HG03439 (cell line): ENCODE measurements around the gene ZFPM1.
"Not testable (repeated sequence)": the region's sequence is repeated elsewhere in the genome, so short reads cannot be mapped to it uniquely, and the experiment has no call there.

Experiments used
- ATAC-seq: cut with Tn5 transposase; IDR thresholded peaks from one replicate; pipeline ENCODE4 v1.9.1; 2021; ENCODE audit warnings: mild to moderate bottlenecking, moderate library complexity; ENCODE audit not compliant: unreplicated experiment

The ZFPM1 gene

DNA sequence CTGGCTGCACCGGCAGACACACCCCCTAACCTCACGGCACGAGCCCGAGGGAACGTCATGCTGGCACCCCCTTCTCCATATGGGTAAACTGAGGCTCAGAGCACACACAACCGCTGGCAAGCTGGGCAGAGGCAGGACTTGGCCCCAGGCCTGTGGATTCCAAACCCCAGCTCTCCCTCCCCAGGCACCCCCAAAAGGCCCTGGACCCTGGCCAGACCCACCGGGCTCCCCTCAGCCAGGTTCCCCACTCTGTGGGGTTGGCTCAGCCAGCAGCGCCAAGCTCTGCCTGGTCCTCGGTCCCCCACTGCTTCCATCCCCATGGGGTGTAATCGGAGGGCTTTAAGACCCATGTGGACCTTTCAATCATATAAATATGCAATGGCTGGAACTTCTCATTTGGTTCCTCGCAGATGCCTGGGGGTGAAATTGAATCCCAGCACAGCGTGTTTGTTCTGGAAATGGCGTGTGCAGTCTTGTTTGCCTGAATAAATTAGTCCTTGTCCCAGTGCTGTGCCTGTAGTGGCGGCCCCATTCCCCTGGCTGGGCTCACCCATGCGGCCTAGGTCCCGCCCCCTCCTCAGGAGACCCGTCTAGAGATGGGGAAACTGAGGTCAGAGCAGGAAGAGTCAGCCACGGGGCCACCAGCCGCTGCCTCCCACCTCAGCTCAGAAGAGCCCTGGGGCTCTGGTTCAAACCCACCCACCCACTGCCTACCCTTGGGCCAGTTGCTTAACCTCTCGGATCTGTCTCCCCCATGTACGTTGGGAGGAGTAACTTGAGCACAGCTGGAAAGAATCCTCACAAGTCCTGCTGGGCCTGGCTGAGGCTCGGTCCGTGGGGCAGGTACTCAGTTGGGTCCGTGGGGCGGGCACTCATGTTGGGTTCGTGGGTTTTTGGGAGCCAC, 57.3 kb downstream of the ZFPM1 start:
- ATAC-seq, result no peak

DNA sequence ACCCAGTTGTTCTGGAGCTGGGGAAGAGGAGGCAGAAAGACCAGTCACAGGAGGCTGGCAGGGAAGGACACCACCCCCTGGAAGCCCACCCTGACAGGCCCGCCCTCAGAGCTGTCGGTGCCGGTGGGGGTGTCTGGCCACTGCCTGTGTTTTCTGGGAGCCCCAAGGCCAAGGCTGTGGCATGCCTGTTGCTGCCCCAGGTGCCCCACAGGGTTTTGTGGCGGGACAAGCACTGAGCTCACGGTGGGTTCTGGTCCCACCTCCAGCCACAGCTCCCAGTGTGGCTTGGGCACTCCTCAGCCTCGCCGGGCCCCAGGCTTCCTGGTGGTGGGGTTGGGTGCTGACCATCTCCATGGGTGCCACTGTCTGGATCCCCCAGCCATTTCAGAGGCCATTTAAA, 58.0 kb downstream of the ZFPM1 start:
- ATAC-seq, result no peak

DNA sequence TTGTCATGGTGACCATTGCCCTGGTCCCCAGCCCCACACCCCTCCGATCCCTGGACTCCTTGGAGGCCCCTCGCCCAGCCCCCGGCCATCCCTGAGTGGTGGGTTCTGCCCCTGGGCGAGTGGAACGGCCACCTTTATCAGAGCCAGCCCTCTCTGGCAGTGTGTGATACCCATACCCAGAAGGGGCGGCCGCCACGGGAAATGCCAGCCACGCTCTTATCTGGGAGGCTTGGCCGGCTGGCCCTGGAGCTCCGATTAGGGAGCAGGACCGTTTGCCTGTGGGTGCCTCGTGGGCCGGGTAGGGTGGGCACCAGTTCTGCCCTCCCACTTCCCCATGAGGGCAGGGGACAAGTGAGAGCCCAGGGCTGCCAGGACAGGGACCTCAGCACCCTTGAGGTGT, 58.8 kb downstream of the ZFPM1 start:
- no peak for ATAC-seq

DNA sequence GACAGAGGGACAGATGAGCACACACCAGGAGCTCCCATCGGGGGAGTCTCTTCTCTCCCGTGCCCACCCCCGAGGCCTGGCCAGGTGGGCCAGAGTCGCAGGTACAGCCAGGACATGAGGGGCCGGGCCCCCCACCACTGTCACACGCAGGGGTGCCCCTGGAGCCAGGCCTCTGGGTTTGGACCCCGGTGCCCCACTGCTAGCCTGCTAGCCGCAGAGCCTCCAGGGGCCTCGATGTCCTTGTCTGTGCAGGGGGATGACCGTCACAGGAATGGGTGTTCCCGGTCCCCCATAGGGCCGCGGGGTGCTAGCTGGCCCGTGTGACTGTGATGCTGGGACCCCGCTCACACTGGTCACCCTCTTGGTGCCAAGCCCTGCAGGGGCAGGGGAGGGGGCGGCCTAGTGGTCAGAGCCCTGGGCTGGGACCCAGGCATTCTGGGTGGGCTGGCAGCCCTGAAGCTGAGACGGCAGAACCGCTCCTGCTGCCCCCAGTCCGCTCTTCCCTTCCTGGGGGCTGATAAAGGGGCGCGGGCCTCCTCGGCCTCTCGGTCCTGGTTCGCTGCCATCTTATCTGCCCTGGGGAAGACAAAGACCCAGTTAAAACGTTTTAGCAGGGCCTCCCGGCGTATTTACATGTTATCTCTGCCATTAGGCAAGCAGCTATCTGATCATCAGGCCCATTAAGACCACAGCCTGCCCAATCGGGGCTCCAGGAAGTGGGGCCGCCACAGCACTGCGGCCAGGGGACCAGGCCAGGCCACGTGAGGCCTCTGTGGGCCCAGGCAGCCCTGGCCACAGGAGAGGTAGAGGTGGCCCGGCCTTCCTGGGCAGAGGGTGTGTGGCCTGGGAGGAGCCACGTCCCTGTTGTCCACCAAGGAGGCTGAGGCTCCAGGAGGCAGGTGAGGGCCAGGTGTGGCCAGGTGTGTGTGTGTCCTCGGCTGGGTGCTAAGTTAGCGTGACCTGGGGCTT, 59.9 kb downstream of the ZFPM1 start:
- no peak for ATAC-seq

DNA sequence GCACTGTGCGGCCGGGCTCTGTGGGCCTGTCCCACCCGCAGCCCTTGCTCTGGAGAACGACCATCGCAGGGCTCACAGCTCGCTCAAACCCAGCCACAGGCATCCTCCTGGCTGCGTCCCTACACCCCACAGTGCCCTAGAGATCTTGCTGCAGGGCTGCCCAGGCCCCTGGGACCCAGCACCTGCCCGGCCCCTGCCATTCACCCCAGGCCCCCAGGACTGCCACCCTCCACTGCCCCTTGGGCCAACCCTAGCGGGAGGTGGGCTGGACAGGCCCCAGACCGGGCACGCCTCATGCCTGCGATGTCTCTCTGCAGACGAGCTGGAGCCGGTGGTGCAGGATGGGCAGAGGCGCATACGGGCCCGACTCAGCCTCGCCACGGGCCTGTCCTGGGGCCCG, 61.0 kb downstream of the ZFPM1 start:
- no peak for ATAC-seq

DNA sequence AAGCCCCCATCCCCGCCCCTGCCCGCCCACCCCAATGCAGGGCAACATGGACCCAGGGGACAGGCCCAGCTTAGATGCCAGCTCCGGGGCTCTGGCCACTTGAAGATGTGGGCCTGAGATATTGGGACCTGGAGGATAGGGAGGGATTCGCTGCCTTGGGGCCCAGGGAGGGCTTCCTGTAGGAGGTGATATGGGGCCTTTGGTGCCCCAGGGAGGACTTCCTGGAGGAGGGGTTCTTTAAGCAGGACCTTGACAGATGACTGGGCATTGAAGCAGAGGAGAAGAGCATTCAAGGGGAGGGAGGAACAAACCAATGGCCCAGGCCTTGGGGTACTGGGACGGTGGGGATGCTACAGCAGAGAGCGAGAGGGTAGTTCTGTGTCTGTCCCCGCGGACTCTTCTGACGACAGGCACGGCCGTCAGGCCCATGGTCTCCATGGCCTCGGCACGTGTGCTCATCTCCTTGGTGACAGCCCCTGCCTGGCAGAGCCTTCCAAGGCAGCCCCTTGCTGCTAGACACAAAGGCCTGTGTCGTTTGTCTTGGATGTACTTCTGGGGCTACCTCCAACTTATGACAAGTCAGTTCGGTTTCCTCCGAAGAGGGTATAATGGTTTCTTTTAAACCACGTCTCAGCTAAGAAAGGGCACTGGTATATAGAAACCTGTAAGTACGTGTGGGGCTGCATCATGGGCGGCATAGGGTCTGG, 61.6 kb downstream of the ZFPM1 start:
- no peak for ATAC-seq

DNA sequence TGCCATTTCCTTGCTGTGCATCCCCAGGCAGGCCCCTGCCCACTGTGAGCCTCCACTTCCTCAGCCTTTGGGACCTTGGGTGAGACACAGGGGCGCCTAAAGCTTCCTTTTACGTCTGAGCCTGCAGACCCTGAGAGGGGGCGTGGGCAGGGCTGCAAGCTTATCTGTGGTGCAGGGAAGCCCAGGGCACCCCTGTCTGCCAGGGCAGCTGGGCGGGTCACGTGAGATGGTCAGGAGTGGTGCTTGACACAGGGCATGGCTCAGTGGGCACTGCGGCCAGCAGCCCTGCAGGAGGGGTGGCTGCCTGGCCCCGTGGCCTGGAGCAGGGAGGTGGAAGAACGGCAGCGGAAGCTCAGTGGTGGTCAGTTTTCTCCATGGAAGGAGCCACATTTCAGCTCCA, 62.3 kb downstream of the ZFPM1 start:
- ATAC-seq, result no peak

DNA sequence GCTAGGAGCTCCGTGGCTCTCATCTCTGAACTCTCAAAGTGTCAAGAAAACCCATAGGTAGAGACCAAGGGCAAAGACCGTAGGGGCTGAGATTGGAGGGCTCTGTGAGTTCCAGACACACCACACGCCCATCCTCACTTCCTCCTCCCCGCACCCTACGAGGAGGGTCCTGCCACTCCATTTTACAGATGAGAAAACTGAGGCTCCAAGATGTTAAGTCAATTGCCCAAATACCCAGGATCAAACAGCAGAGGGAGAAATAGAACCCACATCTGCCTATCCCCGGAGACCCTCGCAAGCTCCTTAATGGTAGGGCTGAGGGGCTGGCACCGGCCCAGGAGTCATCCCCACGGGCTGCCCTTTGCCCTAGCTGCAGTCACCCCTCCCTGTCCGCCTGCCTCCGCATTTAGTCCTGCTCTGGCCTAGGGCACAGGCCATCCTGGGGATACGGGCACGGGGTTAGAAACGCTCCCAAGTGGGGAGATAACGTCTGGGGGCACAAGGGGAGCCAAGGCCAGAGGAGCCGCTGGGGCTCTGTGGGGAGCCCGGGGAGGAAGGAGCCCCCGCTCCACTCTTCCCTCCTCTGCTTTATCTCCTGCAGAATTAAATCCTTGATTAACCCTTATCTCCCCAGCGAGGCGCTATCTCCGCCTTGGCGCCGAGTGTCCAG, 63.0 kb downstream of the ZFPM1 start:
- no peak for ATAC-seq

DNA sequence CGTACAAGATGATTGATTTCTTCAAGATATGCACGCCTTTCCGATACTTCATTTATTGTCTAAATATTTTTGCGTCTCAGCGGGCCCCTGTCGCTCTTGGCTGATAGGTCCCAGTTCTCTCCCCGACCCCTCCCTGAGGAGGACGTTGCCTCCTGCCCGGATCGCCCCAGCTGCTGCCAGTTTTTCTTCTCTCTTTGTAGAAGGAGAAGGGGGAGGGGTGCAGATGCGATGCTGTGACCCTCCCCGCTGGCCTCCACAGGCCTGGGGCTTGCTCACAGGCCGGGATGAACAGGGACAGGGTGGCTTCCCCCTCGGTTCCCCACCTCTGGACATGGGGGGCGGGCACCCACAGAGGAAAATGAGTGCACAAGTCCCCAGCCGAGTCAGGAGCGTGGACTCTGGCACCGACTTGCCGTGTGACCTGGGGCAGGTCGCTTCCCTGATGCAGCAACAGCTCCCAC, 63.6 kb downstream of the ZFPM1 start:
- no peak for ATAC-seq

DNA sequence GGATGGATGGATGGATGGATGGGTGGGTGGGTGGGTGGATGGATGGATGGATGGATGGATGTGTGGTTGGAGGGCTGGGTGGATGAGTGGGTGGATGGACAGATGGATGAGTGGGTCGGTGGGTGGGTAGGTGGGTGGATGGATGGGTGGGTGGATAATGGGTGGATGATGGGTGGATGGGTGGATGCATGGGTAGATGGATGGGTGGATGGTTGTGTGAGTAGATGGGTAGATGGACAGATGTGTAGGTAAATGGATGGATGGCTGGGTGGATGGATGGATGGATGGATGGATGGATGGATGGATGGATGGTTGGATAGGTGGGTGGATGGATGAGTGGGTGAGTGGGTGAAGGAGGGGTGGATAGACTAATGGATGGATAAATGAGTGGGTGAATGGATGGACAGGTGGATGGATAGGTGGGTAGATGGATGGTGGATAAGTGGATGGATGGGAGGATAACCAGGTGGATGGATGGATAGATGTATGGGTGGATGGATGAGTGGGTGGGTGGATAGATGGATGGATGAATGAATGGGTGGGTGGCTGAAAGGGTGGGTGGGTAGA, 64.2 kb downstream of the ZFPM1 start:
- not testable (repeated sequence) for ATAC-seq

DNA sequence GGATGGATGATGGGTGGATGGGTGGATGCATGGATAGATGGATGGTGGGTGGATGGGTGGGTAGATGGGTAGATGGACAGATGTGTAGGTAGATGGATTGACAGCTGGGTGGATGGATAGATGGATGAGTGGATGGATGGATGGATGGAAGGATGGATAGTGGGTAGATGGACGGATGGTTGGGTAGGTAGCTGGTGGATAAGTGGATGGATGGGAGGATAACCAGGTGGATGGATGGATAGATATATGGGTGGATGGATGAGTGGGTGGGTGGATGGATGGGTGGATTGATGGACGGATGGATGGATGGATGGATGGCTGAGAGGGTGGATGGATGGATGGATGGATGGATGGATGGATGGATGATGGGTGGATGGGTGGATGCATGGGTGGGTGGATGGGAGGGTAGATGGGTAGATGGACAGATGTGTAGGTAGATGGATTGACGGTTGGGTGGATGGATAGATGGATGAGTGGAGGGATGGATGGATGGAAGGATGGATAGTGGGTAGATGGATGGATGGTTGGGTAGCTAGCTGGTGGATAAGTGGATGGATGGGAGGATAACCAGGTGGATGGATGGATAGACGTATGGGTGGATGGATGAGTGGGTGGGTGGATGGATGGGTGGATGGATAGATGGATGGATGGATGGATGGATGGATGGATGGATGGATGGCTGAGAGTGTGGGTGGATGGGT, 65.5 kb downstream of the ZFPM1 start:
- ATAC-seq, result not testable (repeated sequence)

DNA sequence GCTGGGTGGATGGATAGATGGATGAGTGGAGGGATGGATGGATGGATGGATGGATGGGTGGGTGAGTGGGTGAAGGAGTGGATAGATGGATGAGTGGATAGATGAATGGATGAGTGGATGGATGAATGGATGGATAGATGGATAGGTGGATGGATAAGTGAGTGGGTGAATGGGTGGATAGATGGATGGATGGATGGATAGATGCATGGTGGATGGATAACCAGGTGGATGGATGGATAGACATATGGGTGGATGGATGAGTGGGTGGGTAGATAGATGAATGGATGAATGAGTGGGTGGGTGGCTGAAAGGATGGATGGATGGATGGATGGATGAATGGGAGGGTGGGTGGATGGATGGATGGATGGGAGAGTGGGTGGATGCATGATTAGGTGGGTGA, 66.2 kb downstream of the ZFPM1 start:
- ATAC-seq, result no peak

DNA sequence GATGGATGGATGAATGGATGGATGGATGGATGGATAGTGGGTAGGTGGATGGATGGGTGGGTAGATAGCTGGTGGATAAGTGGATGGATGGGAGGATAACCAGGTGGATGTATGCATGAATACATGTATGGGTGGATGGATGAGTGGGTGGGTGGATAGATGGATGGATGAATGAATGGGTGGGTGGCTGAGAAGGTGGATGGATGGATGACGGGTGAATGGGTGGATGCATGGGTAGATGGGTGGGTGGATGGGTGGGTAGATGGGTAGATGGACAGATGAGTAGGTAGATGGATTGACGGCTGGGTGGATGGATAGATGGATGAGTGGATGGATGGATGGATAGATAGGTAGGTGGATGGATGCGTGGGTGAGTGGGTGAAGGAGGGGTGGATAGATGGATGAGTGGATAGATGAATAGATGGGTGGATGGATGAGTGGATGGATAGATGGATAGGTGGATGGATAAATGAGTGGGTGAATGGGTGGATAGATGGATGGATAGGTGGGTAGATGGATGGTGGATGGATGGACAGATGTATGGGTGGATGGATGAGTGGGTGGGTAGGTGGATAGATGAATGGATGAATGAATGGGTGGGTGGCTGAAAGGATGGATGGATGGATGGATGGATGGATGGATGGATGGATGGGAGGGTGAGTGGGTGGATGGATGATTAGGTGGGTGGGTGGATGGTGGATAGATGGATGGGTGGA, 67.0 kb downstream of the ZFPM1 start:
- ATAC-seq, result no peak

DNA sequence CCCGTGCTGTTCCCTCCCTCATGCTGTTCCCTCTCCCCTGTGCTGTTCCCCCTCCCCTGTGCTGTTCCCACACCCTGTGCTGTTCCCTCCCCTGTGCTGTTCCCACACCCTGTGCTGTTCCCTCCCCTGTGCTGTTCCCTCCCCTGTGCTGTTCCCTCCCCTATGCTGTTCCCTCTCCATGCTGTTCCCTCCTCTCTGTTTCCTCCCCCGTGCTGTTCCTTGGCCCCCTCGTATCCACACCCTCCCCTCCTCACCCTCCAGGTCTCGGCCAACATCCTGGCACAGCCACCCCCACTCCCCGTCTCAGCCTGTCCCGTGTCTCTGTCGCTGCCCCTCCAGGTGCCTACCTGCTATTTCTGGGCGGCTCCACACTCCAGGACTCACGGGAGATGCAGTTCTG, 68.6 kb downstream of the ZFPM1 start:
- no peak for ATAC-seq

DNA sequence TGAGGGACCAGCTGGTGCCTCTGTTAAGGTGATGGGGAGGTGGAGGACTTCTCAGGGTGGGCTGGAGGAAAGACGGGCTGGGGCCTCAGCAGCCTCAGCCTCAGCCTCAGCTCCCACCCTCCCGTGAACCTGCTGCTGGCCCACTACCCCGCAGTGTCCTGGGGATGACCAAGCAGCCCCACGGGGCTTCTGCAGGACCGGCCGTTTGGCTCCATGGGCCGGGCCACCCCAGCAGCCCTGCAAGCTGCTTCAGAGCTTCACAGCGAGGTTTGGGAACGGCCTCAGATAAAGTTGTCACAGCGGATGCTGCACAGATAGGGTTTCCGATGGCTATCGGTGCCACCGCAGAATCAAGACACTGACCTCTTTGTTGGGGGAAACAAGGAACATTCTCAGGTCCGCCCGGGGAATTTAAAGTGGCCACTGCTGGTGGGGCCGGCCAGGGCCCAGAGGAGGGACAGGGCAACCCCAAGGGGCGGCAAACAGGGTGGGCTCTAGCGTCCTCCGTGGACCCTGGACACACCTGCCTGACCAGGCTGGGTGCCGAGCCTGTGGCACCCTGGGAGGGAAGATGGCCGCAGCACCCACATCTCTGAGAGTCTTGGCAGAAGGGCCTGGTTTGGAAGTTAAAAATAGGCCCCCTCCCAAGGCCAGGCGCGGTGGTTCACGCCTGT, 69.3 kb downstream of the ZFPM1 start:
- ATAC-seq, result no peak

DNA sequence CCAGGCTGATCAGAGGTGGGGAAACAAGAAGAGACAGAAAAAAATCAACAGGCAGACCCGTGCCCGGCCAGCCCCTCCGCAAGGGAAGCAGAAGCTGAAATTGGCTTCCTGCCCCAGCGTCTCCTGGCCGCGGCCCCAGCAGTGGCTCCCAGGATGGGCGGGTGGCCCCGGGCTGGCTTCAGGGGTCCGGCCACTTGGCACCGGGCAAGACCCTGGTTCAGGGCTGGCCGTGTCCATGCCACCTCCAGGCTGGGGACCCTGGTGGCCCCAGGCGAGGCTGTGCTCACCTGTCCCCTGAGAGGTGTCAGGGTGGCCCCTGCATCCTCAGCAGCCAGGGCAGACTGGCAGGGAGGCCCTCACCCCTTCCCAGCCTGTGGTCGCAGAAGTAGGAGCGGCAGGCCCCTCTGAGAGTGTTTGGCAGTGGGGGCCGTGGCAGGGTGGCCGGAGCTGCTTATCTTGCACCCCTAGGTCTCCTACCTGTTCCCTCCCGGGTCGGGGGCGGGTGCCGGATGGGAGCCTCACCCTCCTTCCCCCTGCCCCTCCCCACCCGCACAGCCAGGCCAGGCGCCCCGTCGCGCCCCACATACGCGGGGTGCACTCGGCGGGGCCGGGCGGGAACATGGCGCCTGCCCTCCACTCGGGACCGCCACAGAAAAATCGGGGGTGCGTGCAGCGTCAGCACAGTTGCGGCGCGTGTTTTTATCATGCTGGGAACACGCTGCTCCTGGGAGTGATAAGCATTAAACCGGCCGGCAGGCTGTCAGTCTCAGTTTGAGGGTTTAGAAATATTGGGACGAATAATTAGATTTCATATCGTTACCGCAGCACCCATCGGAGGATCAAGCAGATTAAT, 70.5 kb downstream of the ZFPM1 start:
- ATAC-seq, result no peak

DNA sequence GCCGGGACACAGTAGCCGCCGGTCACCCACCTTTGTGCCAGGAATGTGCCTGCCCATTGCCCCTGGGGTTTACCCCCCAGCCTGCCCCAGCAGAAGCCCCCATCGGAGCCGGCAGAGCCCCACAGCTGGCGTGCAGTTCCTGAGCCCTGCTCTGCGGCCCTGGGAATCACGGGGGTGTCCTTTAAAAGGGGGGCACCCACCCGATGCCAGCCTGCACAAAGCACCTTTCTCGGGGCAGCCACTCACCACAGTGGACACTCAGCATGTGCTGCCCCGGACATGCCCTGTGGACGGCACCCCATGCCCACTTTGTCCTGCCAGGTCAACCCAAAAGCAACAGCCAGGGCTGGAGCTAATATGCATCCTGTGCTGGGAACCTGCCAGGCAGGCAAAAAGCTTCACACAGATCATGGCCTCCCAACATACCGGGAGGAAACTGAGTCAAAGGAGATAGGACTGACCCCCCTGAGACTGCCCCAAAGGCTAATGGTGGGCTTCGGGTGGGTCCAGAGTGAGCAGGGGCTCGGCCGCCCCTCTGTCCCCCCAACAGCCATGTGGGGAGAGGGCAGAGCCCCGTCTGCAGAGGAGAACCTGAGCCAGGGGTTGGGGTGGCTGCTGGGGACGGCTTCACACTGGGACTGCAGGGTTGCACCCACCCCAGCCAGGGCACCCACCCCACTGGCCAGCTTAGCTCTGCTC, 71.3 kb downstream of the ZFPM1 start:
- no peak for ATAC-seq
